Measurements from ENCODE around the gene TMEM59.

DNA sequence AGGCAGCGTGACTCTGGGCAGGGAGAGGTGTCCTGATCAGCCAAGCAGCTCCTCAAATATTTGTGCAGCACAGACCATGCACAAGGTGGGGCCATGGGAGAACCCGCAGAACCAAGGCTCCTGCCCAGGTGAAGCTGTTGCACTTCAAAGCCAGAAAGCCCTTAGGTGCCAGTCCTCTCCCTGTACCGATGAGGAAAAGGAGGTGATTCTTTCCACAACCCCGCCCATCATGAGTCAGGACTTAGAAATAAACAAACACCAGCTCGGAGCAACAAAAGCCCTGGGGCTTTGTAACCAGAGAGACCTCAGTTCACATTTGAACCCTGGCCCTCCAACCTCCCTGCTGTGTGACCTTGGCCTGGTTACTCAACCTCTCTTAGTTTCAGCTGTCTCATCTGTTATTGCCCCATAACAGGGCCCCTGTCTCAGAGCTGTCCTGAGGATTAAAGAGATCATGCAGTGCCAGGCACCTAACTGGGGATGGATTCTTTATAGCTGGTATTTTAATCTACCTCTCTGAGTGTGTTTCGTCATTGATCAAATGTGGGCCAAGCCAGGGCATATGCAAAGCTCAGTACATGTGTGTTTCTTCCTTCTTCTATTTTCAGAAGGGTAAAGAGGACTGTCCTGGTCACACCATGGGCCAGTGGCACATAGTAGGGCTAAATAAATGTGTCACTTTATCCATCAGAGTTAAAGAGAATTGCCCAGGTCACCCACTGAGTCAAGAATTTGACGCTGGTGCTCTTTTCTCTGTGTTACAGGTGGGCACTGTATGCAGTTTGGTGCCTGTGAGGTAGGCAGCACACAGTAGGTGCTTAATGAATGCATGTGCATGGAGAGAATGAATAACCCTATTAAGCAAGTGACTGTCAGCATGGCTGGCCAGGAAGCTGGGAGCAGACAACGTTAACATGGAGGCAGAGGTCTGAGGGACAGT is 36.4 kb downstream of the TMEM59 start:
- TF ChIP-seq POLR2A (IDR thresholded peaks at IDR 0.05), result no peak
- TF ChIP-seq, protein P1, sequence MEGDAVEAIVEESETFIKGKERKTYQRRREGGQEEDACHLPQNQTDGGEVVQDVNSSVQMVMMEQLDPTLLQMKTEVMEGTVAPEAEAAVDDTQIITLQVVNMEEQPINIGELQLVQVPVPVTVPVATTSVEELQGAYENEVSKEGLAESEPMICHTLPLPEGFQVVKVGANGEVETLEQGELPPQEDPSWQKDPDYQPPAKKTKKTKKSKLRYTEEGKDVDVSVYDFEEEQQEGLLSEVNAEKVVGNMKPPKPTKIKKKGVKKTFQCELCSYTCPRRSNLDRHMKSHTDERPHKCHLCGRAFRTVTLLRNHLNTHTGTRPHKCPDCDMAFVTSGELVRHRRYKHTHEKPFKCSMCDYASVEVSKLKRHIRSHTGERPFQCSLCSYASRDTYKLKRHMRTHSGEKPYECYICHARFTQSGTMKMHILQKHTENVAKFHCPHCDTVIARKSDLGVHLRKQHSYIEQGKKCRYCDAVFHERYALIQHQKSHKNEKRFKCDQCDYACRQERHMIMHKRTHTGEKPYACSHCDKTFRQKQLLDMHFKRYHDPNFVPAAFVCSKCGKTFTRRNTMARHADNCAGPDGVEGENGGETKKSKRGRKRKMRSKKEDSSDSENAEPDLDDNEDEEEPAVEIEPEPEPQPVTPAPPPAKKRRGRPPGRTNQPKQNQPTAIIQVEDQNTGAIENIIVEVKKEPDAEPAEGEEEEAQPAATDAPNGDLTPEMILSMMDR (IDR thresholded peaks at IDR 0.05 in 4 of 5, conservative IDR thresholded peaks at IDR 0.05 in 1 of 5), result no peak

All from gastrocnemius medialis (tissue), 4 donors.